ENCODE data around the gene EIF2AK3. TPM values are rescaled to one million over a fixed set of nuclear protein-coding genes. Genes with fewer than 3 reads are reported as not detected.

The EIF2AK3 gene
- total and polyA plus RNA-seq, 4 experiments from 2014 or later = 1.3 to 31.0 (median 20.5) TPM

DNA sequence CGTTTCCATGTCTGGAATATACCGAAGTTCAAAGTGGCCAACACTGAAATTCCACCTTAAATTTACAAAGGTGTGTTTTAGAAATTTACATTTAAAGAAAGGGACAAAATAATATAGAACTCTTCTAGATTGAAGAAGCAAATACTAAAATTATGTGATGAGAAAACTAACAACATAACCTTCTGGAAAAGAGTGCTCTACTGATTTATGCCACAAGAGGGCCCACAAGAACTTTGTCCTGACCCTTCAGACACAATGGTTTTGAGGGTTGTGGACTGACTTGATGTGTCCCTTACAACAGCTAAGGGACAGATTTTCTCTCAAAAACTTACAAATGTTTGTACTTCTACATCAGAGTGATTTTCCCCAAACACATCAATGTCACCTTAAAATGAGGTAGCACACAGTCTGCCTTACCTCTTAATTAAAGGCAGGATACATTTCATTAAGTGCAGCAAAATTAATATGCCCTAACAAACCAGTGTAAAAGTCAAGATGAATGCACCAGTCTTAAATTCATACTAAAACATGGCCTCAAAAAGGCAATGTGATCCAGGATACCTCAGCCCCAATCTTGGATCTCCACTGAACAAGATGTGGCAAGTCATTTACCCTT, 36.2 kb downstream of the EIF2AK3 start:
- H3K27ac Mint-ChIP-seq = peak overlapping the region in 4 of 7 donors; percentile 12 to 78 (median 40)
- intact Hi-C loops (cut with micrococcal nuclease) = loop anchor here (1.0 to 5.0 kb wide), 2 partner anchors 36 to 78 kb away; partner anchors contain the start of gene EIF2AK3
- no peaks in the 10 kb centered on the region for H3K27me3 ChIP-seq (ENCODE audit: insufficient read depth, low read length)
- no peaks in the 10 kb centered on the region for H3K9me3 ChIP-seq (ENCODE audit: control insufficient read depth in 1 of 2, low read length in 2 of 2)
- H3K4me3 Mint-ChIP-seq = no peak overlapping the region
- no peaks in the 10 kb centered on the region for H3K27me3 Mint-ChIP-seq
- H3K4me1 ChIP-seq (ENCODE audit: insufficient read depth, low read length) = no peaks in the 10 kb centered on the region
- no peaks in the 10 kb centered on the region for H3K9me3 Mint-ChIP-seq
- peaks cover 14% of the 10 kb centered on the region for H3K36me3 ChIP-seq (ENCODE audit: insufficient read depth, low read length)
- ChIA-PET POLR2A (ENCODE audit: partially characterized antibody) (no interaction called here), CTCF (ENCODE audit: partially characterized antibody) (interaction anchor here (0.7 to 11.4 kb wide), 6 partner anchors 10 to 103 kb away, joined by 3 to 137 read pairs (median 4); no protein-coding TSS in a partner anchor)
- no peak overlapping the region for H3K27ac ChIP-seq (ENCODE audit: low read depth, low read length)
- peaks cover 38 to 55% of the 10 kb centered on the region in 2 donors for H3K36me3 Mint-ChIP-seq
- DNase-seq = peak; percentile 34 to 58 (median 43)
- no peak overlapping the region for H3K4me3 ChIP-seq (ENCODE audit: low read length in 2 of 2)
- no peaks in the 10 kb centered on the region for H3K4me1 Mint-ChIP-seq

- Mint-ChIP-seq H3K36me3 (peaks cover 49 to 67% of the 10 kb centered on the region in 2 donors), H3K9me3 (peaks cover 0 to 2% (median 0%) of the 10 kb centered on the region in 8 donors), H3K27me3 (no peaks in the 10 kb centered on the region), H3K27ac (no peak overlapping the region), H3K4me1 (no peaks in the 10 kb centered on the region), H3K4me3 (no peak overlapping the region)
- Histone ChIP-seq H3K27me3 (ENCODE audit: insufficient read depth, low read length) (no peaks in the 10 kb centered on the region), H3K27ac (ENCODE audit: low read depth, low read length) (no peak overlapping the region), H3K9me3 (ENCODE audit: control insufficient read depth in 1 of 2, low read length in 2 of 2) (no peaks in the 10 kb centered on the region), H3K4me1 (ENCODE audit: insufficient read depth, low read length) (no peaks in the 10 kb centered on the region), H3K4me3 (ENCODE audit: low read length in 2 of 2) (no peak overlapping the region), H3K36me3 (ENCODE audit: insufficient read depth, low read length) (peaks cover 33% of the 10 kb centered on the region)
- ChIA-PET CTCF (ENCODE audit: partially characterized antibody) (interaction anchor here (11.4 kb wide), 1 partner anchor 84 kb away, joined by 137 read pairs; no protein-coding TSS in a partner anchor), POLR2A (ENCODE audit: partially characterized antibody) (no interaction called here)
- intact Hi-C loops (cut with micrococcal nuclease) = no loop called here
- no peak for DNase-seq
These were observed 41.3 kb downstream of the EIF2AK3 start for GRCh38 chr2:88585969-88586368.

DNA sequence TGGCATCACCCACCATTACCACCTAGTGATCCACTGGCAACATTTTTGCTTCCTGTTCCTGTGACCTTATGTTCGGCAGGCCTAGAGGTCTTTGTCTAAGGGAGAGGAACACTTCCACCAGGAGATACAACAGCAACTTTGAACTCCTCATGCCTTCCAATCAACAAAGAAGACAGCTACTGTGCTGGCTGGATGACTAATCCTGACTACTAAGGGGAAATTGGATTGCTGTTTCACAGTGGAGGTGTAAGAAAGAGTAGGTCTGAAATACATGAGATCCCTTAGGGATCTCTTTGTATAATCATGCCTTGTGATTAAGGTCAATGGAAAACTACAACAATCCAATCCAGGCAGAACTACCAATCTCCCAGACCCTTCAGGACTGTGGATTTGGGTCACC, 45.2 kb downstream of the EIF2AK3 start:
- no peak overlapping the region for H3K4me3 Mint-ChIP-seq
- ChIA-PET CTCF (ENCODE audit: partially characterized antibody) (interaction anchor here (1.4 kb wide), 1 partner anchor 9 kb away, joined by 3 read pairs; no protein-coding TSS in a partner anchor), POLR2A (ENCODE audit: partially characterized antibody) (no interaction called here)
- Histone ChIP-seq H3K9me3 (ENCODE audit: control insufficient read depth in 1 of 2, low read length in 2 of 2) (no peaks in the 10 kb centered on the region), H3K27ac (ENCODE audit: low read depth, low read length) (no peak overlapping the region), H3K4me1 (ENCODE audit: insufficient read depth, low read length) (no peaks in the 10 kb centered on the region), H3K4me3 (ENCODE audit: low read length in 2 of 2) (no peak overlapping the region), H3K36me3 (ENCODE audit: insufficient read depth, low read length) (peaks cover 35% of the 10 kb centered on the region), H3K27me3 (ENCODE audit: insufficient read depth, low read length) (no peaks in the 10 kb centered on the region)
- H3K27ac Mint-ChIP-seq = no peak overlapping the region
- no peak for DNase-seq
- intact Hi-C loops (cut with micrococcal nuclease) = no loop called here
- H3K36me3 Mint-ChIP-seq = peaks cover 50 to 67% of the 10 kb centered on the region in 2 donors
- H3K4me1 Mint-ChIP-seq = no peaks in the 10 kb centered on the region
- H3K27me3 Mint-ChIP-seq = no peaks in the 10 kb centered on the region
- peaks cover 0 to 2% (median 0%) of the 10 kb centered on the region in 8 donors for H3K9me3 Mint-ChIP-seq

DNA sequence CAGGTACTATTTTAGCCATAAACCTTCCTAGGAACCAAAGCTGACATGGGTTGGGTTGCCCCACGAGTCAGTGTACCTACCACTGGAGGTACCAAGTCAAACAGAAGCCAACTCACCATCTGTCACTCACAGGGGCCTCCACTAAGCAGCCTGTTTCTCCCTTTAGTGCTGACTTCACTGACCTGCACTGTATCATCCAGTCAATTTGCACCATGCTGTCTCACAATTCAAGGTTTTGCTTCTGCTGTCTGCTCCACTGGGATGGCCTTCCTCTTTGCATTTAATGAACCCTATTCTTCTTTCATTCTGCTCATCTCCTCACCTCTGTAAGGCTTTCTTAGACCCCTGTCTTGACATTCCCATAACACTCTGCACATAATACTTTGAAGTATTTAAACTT, 47.2 kb downstream of the EIF2AK3 start:
- Mint-ChIP-seq H3K36me3 (peaks cover 51 to 73% of the 10 kb centered on the region in 2 donors), H3K27ac (peak overlapping the region in 3 of 7 donors; percentile 29 to 79 (median 55)), H3K9me3 (no peaks in the 10 kb centered on the region)

GRCh38 chr2:88575630-88576029, 51.6 kb downstream of the EIF2AK3 start:
- Histone ChIP-seq H3K9me3 (ENCODE audit: control insufficient read depth in 1 of 2, low read length in 2 of 2) (no peaks in the 10 kb centered on the region), H3K4me1 (ENCODE audit: insufficient read depth, low read length) (no peaks in the 10 kb centered on the region), H3K36me3 (ENCODE audit: insufficient read depth, low read length) (peaks cover 51% of the 10 kb centered on the region), H3K27me3 (ENCODE audit: insufficient read depth, low read length) (no peaks in the 10 kb centered on the region), H3K27ac (ENCODE audit: low read depth, low read length) (no peak overlapping the region), H3K4me3 (ENCODE audit: low read length in 2 of 2) (no peak overlapping the region)
- H3K4me3 Mint-ChIP-seq = no peak overlapping the region
- ChIA-PET POLR2A (ENCODE audit: partially characterized antibody) (no interaction called here), CTCF (ENCODE audit: partially characterized antibody) (no interaction called here)
- H3K36me3 Mint-ChIP-seq = peaks cover 53 to 72% of the 10 kb centered on the region in 2 donors
- no peak overlapping the region for H3K27ac Mint-ChIP-seq
- H3K9me3 Mint-ChIP-seq = no peaks in the 10 kb centered on the region
- no peaks in the 10 kb centered on the region for H3K27me3 Mint-ChIP-seq
- no peak for DNase-seq
- peaks cover 0 to 11% (median 2%) of the 10 kb centered on the region in 4 donors for H3K4me1 Mint-ChIP-seq
- intact Hi-C loops (cut with micrococcal nuclease) = no loop called here

More for the DNA sequence above, 47.2 kb downstream of the EIF2AK3 start:
- POLR2A ChIA-PET (ENCODE audit: partially characterized antibody) = no interaction called here
- no peak for DNase-seq
- no peak overlapping the region for H3K4me3 ChIP-seq (ENCODE audit: low read length in 2 of 2)
- H3K27me3 ChIP-seq (ENCODE audit: insufficient read depth, low read length) = no peaks in the 10 kb centered on the region
- CTCF ChIA-PET (ENCODE audit: partially characterized antibody) = interaction anchor here (1.1 to 1.4 kb wide), 2 partner anchors 90 to 92 kb away, joined by 3 to 4 read pairs; no protein-coding TSS in a partner anchor
- no peak overlapping the region for H3K27ac ChIP-seq (ENCODE audit: low read depth, low read length)
- no peaks in the 10 kb centered on the region for H3K4me1 ChIP-seq (ENCODE audit: insufficient read depth, low read length)
- H3K36me3 ChIP-seq (ENCODE audit: insufficient read depth, low read length) = peaks cover 44% of the 10 kb centered on the region
- H3K9me3 ChIP-seq (ENCODE audit: control insufficient read depth in 1 of 2, low read length in 2 of 2) = no peaks in the 10 kb centered on the region
- intact Hi-C loops (cut with micrococcal nuclease) = no loop called here
- Mint-ChIP-seq H3K4me3 (no peak overlapping the region), H3K4me1 (no peaks in the 10 kb centered on the region), H3K27me3 (no peaks in the 10 kb centered on the region)

GRCh38 chr2:88575051-88575450, 52.2 kb downstream of the EIF2AK3 start:
- intact Hi-C loops (cut with micrococcal nuclease) = no loop called here
- ChIA-PET CTCF (ENCODE audit: partially characterized antibody) (no interaction called here), POLR2A (ENCODE audit: partially characterized antibody) (no interaction called here)
- no peak overlapping the region for H3K4me3 ChIP-seq (ENCODE audit: low read length in 2 of 2)
- Mint-ChIP-seq H3K36me3 (peaks cover 55 to 71% of the 10 kb centered on the region in 2 donors), H3K27me3 (no peaks in the 10 kb centered on the region), H3K4me3 (no peak overlapping the region), H3K4me1 (peaks cover 0 to 11% (median 2%) of the 10 kb centered on the region in 4 donors), H3K9me3 (no peaks in the 10 kb centered on the region), H3K27ac (peak overlapping the region in 1 of 7 donors; percentile 38)
- H3K36me3 ChIP-seq (ENCODE audit: insufficient read depth, low read length) = peaks cover 52% of the 10 kb centered on the region
- no peak overlapping the region for H3K27ac ChIP-seq (ENCODE audit: low read depth, low read length)
- no peak for DNase-seq
- no peaks in the 10 kb centered on the region for H3K4me1 ChIP-seq (ENCODE audit: insufficient read depth, low read length)
- H3K9me3 ChIP-seq (ENCODE audit: control insufficient read depth in 1 of 2, low read length in 2 of 2) = no peaks in the 10 kb centered on the region
- no peaks in the 10 kb centered on the region for H3K27me3 ChIP-seq (ENCODE audit: insufficient read depth, low read length)

DNA sequence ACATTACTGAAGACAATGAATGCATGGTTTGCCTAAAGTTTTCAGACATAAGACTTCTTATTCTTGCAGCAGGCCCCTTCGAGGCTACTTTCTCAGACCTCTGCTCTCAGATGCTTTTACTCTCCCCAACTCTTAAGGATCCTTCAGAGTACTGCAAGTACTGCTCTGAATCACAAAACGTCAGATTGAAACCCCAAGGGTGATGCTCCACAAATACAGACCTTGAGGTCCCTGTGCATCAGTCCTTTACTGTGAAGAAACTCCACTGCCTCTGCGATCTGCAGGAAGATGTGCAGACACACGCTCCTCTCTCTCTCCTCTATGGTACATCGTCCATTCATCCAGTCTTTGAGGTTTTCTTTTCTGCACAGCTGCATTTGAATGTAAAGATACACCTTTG, 52.8 kb downstream of the EIF2AK3 start:
- intact Hi-C loops (cut with micrococcal nuclease) = no loop called here
- Mint-ChIP-seq H3K27me3 (no peaks in the 10 kb centered on the region), H3K4me1 (peaks cover 0 to 11% (median 2%) of the 10 kb centered on the region in 4 donors), H3K27ac (peak overlapping the region in 2 of 7 donors; percentile 14 to 60), H3K36me3 (peaks cover 55 to 72% of the 10 kb centered on the region in 2 donors), H3K4me3 (no peak overlapping the region), H3K9me3 (no peaks in the 10 kb centered on the region)
- Histone ChIP-seq H3K4me3 (ENCODE audit: low read length in 2 of 2) (no peak overlapping the region), H3K4me1 (ENCODE audit: insufficient read depth, low read length) (no peaks in the 10 kb centered on the region), H3K36me3 (ENCODE audit: insufficient read depth, low read length) (peaks cover 49% of the 10 kb centered on the region), H3K27ac (ENCODE audit: low read depth, low read length) (no peak overlapping the region), H3K9me3 (ENCODE audit: control insufficient read depth in 1 of 2, low read length in 2 of 2) (no peaks in the 10 kb centered on the region), H3K27me3 (ENCODE audit: insufficient read depth, low read length) (no peaks in the 10 kb centered on the region)
- no peak for DNase-seq
- ChIA-PET CTCF (ENCODE audit: partially characterized antibody) (no interaction called here), POLR2A (ENCODE audit: partially characterized antibody) (no interaction called here)
